ENCODE data around the gene SIL1. TPM values are rescaled to one million over a fixed set of nuclear protein-coding genes. Genes with fewer than 3 reads are reported as not detected.

Gene SIL1
- total RNA-seq, 1 experiment from 2014 or later, result 46.5 TPM

DNA sequence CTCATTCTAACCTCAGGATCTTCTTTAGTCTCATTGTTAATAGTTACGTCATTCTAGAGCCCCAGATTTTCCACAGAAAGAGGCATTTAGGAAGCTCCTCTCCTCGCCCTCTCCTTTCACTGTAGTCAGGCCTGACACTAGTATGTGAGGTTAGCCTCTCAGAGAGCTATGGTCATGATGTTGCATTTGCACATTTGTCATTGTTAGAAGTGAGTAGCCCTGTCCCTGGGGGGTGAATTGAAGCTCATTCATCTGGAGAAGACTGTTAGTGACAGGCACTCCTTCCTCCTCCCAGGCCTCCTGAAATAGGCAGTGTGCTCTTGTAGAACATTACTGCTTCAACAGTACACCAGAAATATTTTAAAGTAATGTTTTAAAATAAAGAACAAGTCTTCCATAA lies 296.5 kb downstream of the SIL1 start:
- H3K9me3 ChIP-seq (ENCODE audit: insufficient read depth, low read depth), result no peaks in the 10 kb centered on the region
- H3K36me3 ChIP-seq (ENCODE audit: low read depth), result peaks cover 36% of the 10 kb centered on the region
- no peak overlapping the region for H2AFZ ChIP-seq
- H3K79me2 ChIP-seq (ENCODE audit: low read depth), result no peaks in the 10 kb centered on the region; the same call in 1 of the 2 replicates
- peaks cover 23% of the 10 kb centered on the region; the same call in 1 of the 2 replicates for H4K20me1 ChIP-seq (ENCODE audit: insufficient read depth)
- ChIA-PET POLR2A (ENCODE audit: unreplicated experiment) (no interaction called here), CTCF (no interaction called here)
- no peak for DNase-seq
- peaks cover 29% of the 10 kb centered on the region for H3F3A ChIP-seq (ENCODE audit: insufficient read depth, low read depth)
- no TSS peak for BruUV-seq (replicated peaks)
- H3K27me3 ChIP-seq (ENCODE audit: insufficient read depth, low read depth), result no peaks in the 10 kb centered on the region
- H3K9me2 ChIP-seq (ENCODE audit: insufficient read depth), result no peaks in the 10 kb centered on the region
- TF ChIP-seq, protein P1, sequence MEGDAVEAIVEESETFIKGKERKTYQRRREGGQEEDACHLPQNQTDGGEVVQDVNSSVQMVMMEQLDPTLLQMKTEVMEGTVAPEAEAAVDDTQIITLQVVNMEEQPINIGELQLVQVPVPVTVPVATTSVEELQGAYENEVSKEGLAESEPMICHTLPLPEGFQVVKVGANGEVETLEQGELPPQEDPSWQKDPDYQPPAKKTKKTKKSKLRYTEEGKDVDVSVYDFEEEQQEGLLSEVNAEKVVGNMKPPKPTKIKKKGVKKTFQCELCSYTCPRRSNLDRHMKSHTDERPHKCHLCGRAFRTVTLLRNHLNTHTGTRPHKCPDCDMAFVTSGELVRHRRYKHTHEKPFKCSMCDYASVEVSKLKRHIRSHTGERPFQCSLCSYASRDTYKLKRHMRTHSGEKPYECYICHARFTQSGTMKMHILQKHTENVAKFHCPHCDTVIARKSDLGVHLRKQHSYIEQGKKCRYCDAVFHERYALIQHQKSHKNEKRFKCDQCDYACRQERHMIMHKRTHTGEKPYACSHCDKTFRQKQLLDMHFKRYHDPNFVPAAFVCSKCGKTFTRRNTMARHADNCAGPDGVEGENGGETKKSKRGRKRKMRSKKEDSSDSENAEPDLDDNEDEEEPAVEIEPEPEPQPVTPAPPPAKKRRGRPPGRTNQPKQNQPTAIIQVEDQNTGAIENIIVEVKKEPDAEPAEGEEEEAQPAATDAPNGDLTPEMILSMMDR (conservative IDR thresholded peaks at IDR 0.05), result no peak
- TF ChIP-seq EZH2 (IDR thresholded peaks at IDR 0.05; ENCODE audit: low read depth), result no peak
- no peak overlapping the region for H3K27ac ChIP-seq
- intact Hi-C loops (cut with micrococcal nuclease; ENCODE audit: unreplicated experiment), result loop anchor here (10.0 kb wide), 1 partner anchor 257 kb away; no protein-coding TSS in a partner anchor
- peaks cover 19% of the 10 kb centered on the region for H3K4me1 ChIP-seq (replicated peaks; ENCODE audit: insufficient read depth)
- H3K4me3 ChIP-seq, result no peak overlapping the region
- H3K4me2 ChIP-seq, result no peak overlapping the region

DNA sequence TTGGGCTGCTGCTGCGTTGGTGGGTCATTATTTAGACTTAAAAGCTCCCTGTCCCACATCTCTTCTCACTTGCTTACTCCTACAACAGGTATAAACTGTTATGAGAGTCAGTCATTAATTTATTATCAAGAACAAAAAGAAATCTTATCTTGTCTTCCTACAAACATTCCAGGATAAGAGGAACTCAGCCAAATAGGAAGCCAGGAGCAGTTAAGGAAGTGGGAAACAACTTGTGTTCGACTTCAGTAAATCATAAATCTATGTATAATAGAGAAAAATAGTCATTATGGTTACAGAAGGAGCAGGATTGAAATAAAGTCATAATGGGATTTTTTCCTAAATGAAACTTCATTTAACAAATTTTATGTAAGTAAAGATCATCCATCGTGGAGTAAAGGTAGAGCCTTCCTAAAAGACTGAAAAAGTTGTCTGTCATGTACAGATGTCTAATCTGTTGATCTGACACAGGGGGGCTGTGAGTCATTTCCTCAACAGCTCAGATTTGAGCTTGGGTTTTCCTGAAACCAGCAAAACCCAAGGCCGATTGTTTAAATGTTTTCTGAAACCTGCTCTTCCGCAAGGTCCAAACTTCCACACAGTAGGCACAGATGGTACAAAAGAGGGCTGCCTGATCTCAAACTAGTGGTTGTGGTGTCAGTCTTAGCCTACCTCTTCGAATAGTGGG lies 297.7 kb downstream of the SIL1 start:
- Histone ChIP-seq H3K79me2 (ENCODE audit: low read depth) (no peaks in the 10 kb centered on the region; the same call in 1 of the 2 replicates), H3K4me1 (replicated peaks; ENCODE audit: insufficient read depth) (peaks cover 19% of the 10 kb centered on the region), H4K20me1 (ENCODE audit: insufficient read depth) (peaks cover 23% of the 10 kb centered on the region), H2AFZ (no peak overlapping the region), H3K4me3 (no peak overlapping the region), H3K9me3 (ENCODE audit: insufficient read depth, low read depth) (no peaks in the 10 kb centered on the region; the same call in 1 of the 2 replicates), H3K27ac (peak overlapping the region; percentile 46), H3K36me3 (ENCODE audit: low read depth) (peaks cover 25% of the 10 kb centered on the region), H3F3A (ENCODE audit: insufficient read depth, low read depth) (peaks cover 21% of the 10 kb centered on the region), H3K4me2 (no peak overlapping the region), H3K9me2 (ENCODE audit: insufficient read depth) (no peaks in the 10 kb centered on the region), H3K27me3 (ENCODE audit: insufficient read depth, low read depth) (no peaks in the 10 kb centered on the region)
- POLR2A ChIA-PET (ENCODE audit: unreplicated experiment), result no interaction called here
- intact Hi-C loops (cut with micrococcal nuclease; ENCODE audit: unreplicated experiment), result loop anchor here (10.0 kb wide), 1 partner anchor 256 kb away; no protein-coding TSS in a partner anchor
- no peak for TF ChIP-seq EZH2 (IDR thresholded peaks at IDR 0.05; ENCODE audit: low read depth)
- TF ChIP-seq, protein P1 (conservative IDR thresholded peaks at IDR 0.05), result no peak
- DNase-seq, result peak in 1 of 2 experiments; percentile 6
- no TSS peak for BruUV-seq (replicated peaks)
- CTCF ChIA-PET, result no interaction called here

DNA sequence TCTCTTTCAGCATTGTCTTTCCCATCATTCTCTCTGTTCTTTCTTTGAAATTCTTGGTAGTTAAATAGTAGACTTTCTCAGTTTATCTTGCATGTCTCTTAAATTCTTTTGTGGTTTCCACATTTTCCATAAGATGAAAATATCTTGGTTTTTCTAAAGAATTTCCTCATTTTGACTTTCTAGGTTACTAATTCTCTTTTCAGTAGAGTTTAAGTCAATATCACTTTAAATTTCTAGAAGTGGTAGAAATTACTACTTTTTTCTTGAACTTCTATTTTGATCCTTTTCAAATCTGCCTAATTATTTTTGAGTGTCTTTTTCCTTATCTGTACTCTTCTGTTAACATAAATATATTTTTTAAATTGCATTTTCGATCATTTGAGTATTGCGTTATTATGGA lies 299.4 kb downstream of the SIL1 start:
- DNase-seq, result no peak
- Histone ChIP-seq H3K9me3 (ENCODE audit: insufficient read depth, low read depth) (no peaks in the 10 kb centered on the region; the same call in 1 of the 2 replicates), H3F3A (ENCODE audit: insufficient read depth, low read depth) (peaks cover 29% of the 10 kb centered on the region), H3K27me3 (ENCODE audit: insufficient read depth, low read depth) (no peaks in the 10 kb centered on the region), H3K79me2 (ENCODE audit: low read depth) (peaks cover 7% of the 10 kb centered on the region; the same call in 1 of the 2 replicates), H3K4me3 (no peak overlapping the region), H2AFZ (no peak overlapping the region), H4K20me1 (ENCODE audit: insufficient read depth) (peaks cover 23% of the 10 kb centered on the region), H3K36me3 (ENCODE audit: low read depth) (peaks cover 22% of the 10 kb centered on the region), H3K27ac (no peak overlapping the region), H3K4me1 (replicated peaks; ENCODE audit: insufficient read depth) (peaks cover 19% of the 10 kb centered on the region), H3K9me2 (ENCODE audit: insufficient read depth) (no peaks in the 10 kb centered on the region), H3K4me2 (no peak overlapping the region)
- intact Hi-C loops (cut with micrococcal nuclease; ENCODE audit: unreplicated experiment), result no loop called here
- ChIA-PET CTCF (interaction anchor here (0.6 to 0.7 kb wide), 2 partner anchors 13 to 119 kb away, joined by 3 to 4 read pairs; no protein-coding TSS in a partner anchor), POLR2A (ENCODE audit: unreplicated experiment) (no interaction called here)
- TF ChIP-seq, protein P1 (conservative IDR thresholded peaks at IDR 0.05), result no peak
- TF ChIP-seq EZH2 (IDR thresholded peaks at IDR 0.05; ENCODE audit: low read depth), result no peak
- no TSS peak for BruUV-seq (replicated peaks)
